Gastrocnemius medialis (tissue), 4 donors: ENCODE results near the gene DAD1. TPM values are rescaled to one million over a fixed set of nuclear protein-coding genes. Genes with fewer than 3 reads are reported as not detected.

Experiments
- ATAC-seq, 2 donors: fragments of 150-250 bp; one replicate each; pipeline ENCODE4 v1.9.1; 2016
- DNase-seq, 2 donors: peaks; one replicate each; pipeline ENCODE4 v3.0.0-alpha.2; 2019
- H3K27ac ChIP-seq, 4 donors: fragments of 200-600 bp; sonication (generic); 1 replicate in 1 of 4; 2 replicates in 3 of 4; pipeline ENCODE4 v1.5.1; 2016 to 2018; ENCODE audit warnings: mild to moderate bottlenecking in 2 of 4, moderate library complexity in 1 of 4
- H3K27me3 ChIP-seq, 3 donors: fragments of 200-600 bp; sonication (generic) in 2 of 3; 1 replicate in 1 of 3; 2 replicates in 2 of 3; pipeline versions ENCODE4 v1.5.1 to v1.6.0; 2016 to 2019; ENCODE audit warnings: mild to moderate bottlenecking in 1 of 3, moderate library complexity in 1 of 3
- H3K36me3 ChIP-seq, 2 donors: fragments of 200-600 bp; sonication (generic) in 1 of 2; one replicate each; pipeline ENCODE4 v1.5.1; 2017 to 2018
- H3K4me1 ChIP-seq, 2 donors: fragments of 200-600 bp; sonication (generic) in 1 of 2; one replicate each; pipeline ENCODE4 v1.5.1; 2016 to 2017; ENCODE audit warnings: mild to moderate bottlenecking in 2 of 2
- H3K4me3 ChIP-seq, 4 donors: fragments of 200-600 bp; sonication (generic) in 3 of 4; 1 replicate in 1 of 4; 2 replicates in 3 of 4; pipeline ENCODE4 v1.5.1; 2016 to 2019; ENCODE audit warnings: mild to moderate bottlenecking in 2 of 4
- H3K9me3 ChIP-seq, 3 donors: fragments of 200-600 bp; sonication (generic) in 2 of 3; 1 replicate in 1 of 3; 2 replicates in 2 of 3; pipeline ENCODE4 v1.5.1; 2016 to 2019
- POLR2A ChIP-seq, 2 donors: fragments of 450-650 bp; IDR thresholded peaks; one replicate each; pipeline ENCODE4 v1.6.1; 2017; ENCODE audit warnings: antibody characterized with exemption in 2 of 2, mild to moderate bottlenecking in 2 of 2, moderate library complexity in 2 of 2
- in situ Hi-C, 4 donors: fragments of 200-750 bp; cut with MboI; loops; one replicate each; pipeline versions ENCODE4 v1.15.0 to v1.8.0; 2017; ENCODE audit warnings: low sequenced_read_pairs in 4 of 4
- intact Hi-C: fragments of 100-400 bp; cut with DNase I; formaldehyde crosslinking; loops from one replicate; pipeline ENCODE4 v1.15.1; 2023; ENCODE audit warnings: low total_unique reads
- total RNA-seq, 4 donors: library from RNA; depleted of rRNA; stranded (reverse); fragments of >200 nt; gene quantifications; one replicate each; pipeline versions ENCODE4 v1.1.0 to v1.2.3, GENCODE V29; 2016
- TF ChIP-seq, protein P1 (sequence below), 5 experiments: fragments of 450-650 bp in 3 of 5; fragments of 200-600 bp in 2 of 5; sonication (generic) in 2 of 5; IDR thresholded peaks in 4 of 5; conservative IDR thresholded peaks in 1 of 5; 1 replicate in 4 of 5; 2 replicates in 1 of 5; pipeline ENCODE4 v1.5.1; 2016 to 2019; ENCODE audit warnings: antibody characterized with exemption in 5 of 5, mild to moderate bottlenecking in 3 of 5, moderate library complexity in 3 of 5

The DAD1 gene
- total RNA-seq, 4 donors from 2014 or later, result 155 to 257 (median 209) TPM

GRCh38 chr14:22532345-22533056 is 56.5 kb downstream of the DAD1 start:
- in situ Hi-C loops, result no loop called here
- ATAC-seq (no peak), DNase-seq (no peak)
- Histone ChIP-seq H3K36me3 (no peaks in the 10 kb centered on the region), H3K27ac (no peak overlapping the region), H3K4me3 (no peak overlapping the region), H3K4me1 (peaks cover 0 to 4% of the 10 kb centered on the region in 2 donors), H3K27me3 (no peaks in the 10 kb centered on the region), H3K9me3 (no peaks in the 10 kb centered on the region)
- intact Hi-C loops, result no loop called here
- no peak for TF ChIP-seq POLR2A (IDR thresholded peaks at IDR 0.05)
- TF ChIP-seq, protein P1, sequence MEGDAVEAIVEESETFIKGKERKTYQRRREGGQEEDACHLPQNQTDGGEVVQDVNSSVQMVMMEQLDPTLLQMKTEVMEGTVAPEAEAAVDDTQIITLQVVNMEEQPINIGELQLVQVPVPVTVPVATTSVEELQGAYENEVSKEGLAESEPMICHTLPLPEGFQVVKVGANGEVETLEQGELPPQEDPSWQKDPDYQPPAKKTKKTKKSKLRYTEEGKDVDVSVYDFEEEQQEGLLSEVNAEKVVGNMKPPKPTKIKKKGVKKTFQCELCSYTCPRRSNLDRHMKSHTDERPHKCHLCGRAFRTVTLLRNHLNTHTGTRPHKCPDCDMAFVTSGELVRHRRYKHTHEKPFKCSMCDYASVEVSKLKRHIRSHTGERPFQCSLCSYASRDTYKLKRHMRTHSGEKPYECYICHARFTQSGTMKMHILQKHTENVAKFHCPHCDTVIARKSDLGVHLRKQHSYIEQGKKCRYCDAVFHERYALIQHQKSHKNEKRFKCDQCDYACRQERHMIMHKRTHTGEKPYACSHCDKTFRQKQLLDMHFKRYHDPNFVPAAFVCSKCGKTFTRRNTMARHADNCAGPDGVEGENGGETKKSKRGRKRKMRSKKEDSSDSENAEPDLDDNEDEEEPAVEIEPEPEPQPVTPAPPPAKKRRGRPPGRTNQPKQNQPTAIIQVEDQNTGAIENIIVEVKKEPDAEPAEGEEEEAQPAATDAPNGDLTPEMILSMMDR (IDR thresholded peaks at IDR 0.05 in 4 of 5, conservative IDR thresholded peaks at IDR 0.05 in 1 of 5), result no peak

DNA sequence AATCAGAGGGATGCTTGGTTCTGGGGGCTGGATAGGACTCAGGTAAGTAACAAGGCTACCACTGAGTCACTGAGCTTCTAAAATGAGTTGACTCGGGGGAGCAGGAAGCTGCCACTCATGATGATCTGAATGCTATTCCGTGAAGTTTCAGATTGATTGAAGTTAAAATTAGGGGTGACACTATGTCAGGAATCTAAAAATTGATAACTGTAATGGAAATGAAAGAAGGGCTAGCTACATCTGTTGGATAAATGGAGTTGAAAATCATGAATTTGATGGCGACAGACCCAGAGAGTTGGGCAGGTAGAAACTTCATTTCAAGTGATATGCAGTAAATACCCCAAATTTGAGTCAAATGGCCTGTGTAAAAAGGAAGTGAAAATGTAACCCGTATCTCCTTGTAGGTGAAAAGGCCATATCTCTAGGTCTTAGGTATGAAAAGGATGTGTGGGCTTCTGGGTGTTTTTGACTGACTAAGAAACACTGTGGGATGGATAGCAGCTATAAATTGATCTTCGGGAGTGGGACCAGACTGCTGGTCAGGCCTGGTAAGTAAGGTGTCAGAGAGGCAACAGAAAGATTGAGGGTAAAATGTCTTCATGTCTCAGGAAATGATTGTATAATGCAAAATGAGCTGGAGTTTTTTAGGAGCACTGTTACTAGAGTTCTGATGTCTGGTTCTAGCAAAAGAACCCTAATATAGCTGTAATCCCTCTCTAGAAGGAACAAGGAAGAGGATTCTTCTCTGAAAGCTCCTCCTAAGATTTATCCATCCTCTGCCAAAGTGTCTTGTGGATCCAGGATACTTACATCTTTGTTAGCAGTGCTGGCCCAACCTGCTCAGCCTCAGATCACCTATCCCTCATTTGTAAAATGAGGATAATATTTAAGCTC is 57.3 kb downstream of the DAD1 start:
- H3K4me3 ChIP-seq, result no peak overlapping the region
- ATAC-seq (no peak), DNase-seq (no peak)
- intact Hi-C loops (no loop called here), in situ Hi-C loops (no loop called here)
- no peaks in the 10 kb centered on the region for H3K4me1 ChIP-seq
- H3K9me3 ChIP-seq, result no peaks in the 10 kb centered on the region
- no peak for TF ChIP-seq POLR2A (IDR thresholded peaks at IDR 0.05)
- TF ChIP-seq, protein P1 (IDR thresholded peaks at IDR 0.05 in 4 of 5, conservative IDR thresholded peaks at IDR 0.05 in 1 of 5), result no peak
- H3K27me3 ChIP-seq, result no peaks in the 10 kb centered on the region
- no peak overlapping the region for H3K27ac ChIP-seq
- no peaks in the 10 kb centered on the region for H3K36me3 ChIP-seq

DNA sequence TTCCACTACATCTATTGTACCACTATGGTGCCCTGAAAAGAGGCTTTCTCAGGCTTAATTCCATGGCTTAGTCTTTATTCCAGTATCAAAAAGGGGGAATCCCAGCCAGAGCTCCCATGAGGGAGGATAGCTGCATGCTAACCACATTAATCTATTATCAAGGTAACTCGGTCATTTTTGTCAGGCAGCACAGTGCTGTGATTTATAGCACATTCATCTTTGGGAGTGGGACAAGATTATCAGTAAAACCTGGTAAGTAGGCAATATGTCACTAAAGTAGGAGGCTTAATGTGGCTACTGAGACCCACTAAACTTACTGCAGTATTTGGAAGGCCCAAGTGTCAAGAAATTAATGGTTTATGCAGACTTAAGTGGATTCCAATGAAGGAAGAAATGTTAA is 58.9 kb downstream of the DAD1 start:
- Histone ChIP-seq H3K4me1 (no peaks in the 10 kb centered on the region), H3K9me3 (no peaks in the 10 kb centered on the region), H3K4me3 (no peak overlapping the region), H3K27ac (no peak overlapping the region), H3K36me3 (no peaks in the 10 kb centered on the region), H3K27me3 (no peaks in the 10 kb centered on the region)
- no peak for TF ChIP-seq POLR2A (IDR thresholded peaks at IDR 0.05)
- TF ChIP-seq, protein P1 (IDR thresholded peaks at IDR 0.05 in 4 of 5, conservative IDR thresholded peaks at IDR 0.05 in 1 of 5), result no peak
- ATAC-seq (no peak), DNase-seq (no peak)
- intact Hi-C loops, result no loop called here
- in situ Hi-C loops, result no loop called here

DNA sequence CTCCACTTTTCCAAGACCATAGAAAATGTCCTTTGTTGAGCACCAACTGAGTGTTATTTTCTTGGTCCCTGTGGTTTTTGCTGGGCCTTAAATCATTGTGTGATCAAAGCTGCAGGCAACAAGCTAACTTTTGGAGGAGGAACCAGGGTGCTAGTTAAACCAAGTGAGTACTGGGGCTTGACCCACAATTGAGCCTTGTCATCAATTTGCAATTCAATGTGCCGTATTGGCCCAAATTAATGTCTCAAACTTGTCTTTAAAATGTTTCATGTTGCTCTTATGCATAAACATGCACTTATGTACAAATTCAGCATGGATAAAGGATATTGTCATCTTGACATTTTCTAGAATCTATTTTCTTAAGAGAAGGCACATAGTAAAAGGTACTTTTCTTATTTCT is 62.3 kb downstream of the DAD1 start:
- intact Hi-C loops (no loop called here), in situ Hi-C loops (no loop called here)
- Histone ChIP-seq H3K27ac (no peak overlapping the region), H3K9me3 (no peaks in the 10 kb centered on the region), H3K27me3 (no peaks in the 10 kb centered on the region), H3K4me3 (no peak overlapping the region), H3K36me3 (no peaks in the 10 kb centered on the region), H3K4me1 (no peaks in the 10 kb centered on the region)
- ATAC-seq (no peak), DNase-seq (no peak)
- TF ChIP-seq POLR2A (IDR thresholded peaks at IDR 0.05), result no peak
- TF ChIP-seq, protein P1 (IDR thresholded peaks at IDR 0.05 in 4 of 5, conservative IDR thresholded peaks at IDR 0.05 in 1 of 5), result no peak
